HG03571 (cell line): ENCODE measurements around the gene CLIC6.
"Not testable (repeated sequence)": the region's sequence is repeated elsewhere in the genome, so short reads cannot be mapped to it uniquely, and the experiment has no call there.

Experiments
- ATAC-seq: cut with Tn5 transposase; IDR thresholded peaks from one replicate; pipeline ENCODE4 v1.9.1; 2021; ENCODE audit not compliant: unreplicated experiment

The CLIC6 gene

GRCh38 chr21:34691390-34692032 is 22.7 kb downstream of the CLIC6 start:
- ATAC-seq: no peak

GRCh38 chr21:34692458-34693020 is 23.7 kb downstream of the CLIC6 start:
- ATAC-seq: no peak

- ATAC-seq: no peak
Measured at GRCh38 chr21:34693192-34693810, 24.5 kb downstream of the CLIC6 start.

- ATAC-seq: no peak
Measured at GRCh38 chr21:34695434-34695833, 26.6 kb downstream of the CLIC6 start.

GRCh38 chr21:34696121-34696520 is 27.3 kb downstream of the CLIC6 start:
- ATAC-seq: no peak

- ATAC-seq: no peak
Measured at GRCh38 chr21:34697826-34698225, 29.0 kb downstream of the CLIC6 start.

GRCh38 chr21:34698270-34699015 is 29.6 kb downstream of the CLIC6 start:
- no peak for ATAC-seq

GRCh38 chr21:34700605-34701004 is 31.8 kb downstream of the CLIC6 start:
- ATAC-seq: no peak

- ATAC-seq: no peak
Measured at GRCh38 chr21:34701726-34702125, 32.9 kb downstream of the CLIC6 start.

- ATAC-seq: no peak
Measured at GRCh38 chr21:34702341-34703170, 33.8 kb downstream of the CLIC6 start.

- no peak for ATAC-seq
Measured at GRCh38 chr21:34703571-34703970, 34.8 kb downstream of the CLIC6 start.

GRCh38 chr21:34704119-34704518 is 35.3 kb downstream of the CLIC6 start:
- no peak for ATAC-seq

GRCh38 chr21:34705011-34705410 is 36.2 kb downstream of the CLIC6 start:
- ATAC-seq: no peak

- no peak for ATAC-seq
Measured at GRCh38 chr21:34706337-34706736, 37.5 kb downstream of the CLIC6 start.

- peak; percentile 85 for ATAC-seq
Measured at GRCh38 chr21:34707876-34708325, 39.1 kb downstream of the CLIC6 start.

- no peak for ATAC-seq
Measured at GRCh38 chr21:34713621-34714020, 44.8 kb downstream of the CLIC6 start.

GRCh38 chr21:34715518-34715917 is 46.7 kb downstream of the CLIC6 start:
- ATAC-seq: no peak

- ATAC-seq: no peak
Measured at GRCh38 chr21:34715985-34716596, 47.3 kb downstream of the CLIC6 start.

GRCh38 chr21:34718529-34718928 is 49.7 kb downstream of the CLIC6 start:
- ATAC-seq: not testable (repeated sequence)

GRCh38 chr21:34722684-34723300 is 54.0 kb downstream of the CLIC6 start:
- no peak for ATAC-seq
